ENCODE results near the gene SYT7.
"Not testable (repeated sequence)": the region's sequence is repeated elsewhere in the genome, so short reads cannot be mapped to it uniquely, and the experiment has no call there.

The SYT7 gene

DNA sequence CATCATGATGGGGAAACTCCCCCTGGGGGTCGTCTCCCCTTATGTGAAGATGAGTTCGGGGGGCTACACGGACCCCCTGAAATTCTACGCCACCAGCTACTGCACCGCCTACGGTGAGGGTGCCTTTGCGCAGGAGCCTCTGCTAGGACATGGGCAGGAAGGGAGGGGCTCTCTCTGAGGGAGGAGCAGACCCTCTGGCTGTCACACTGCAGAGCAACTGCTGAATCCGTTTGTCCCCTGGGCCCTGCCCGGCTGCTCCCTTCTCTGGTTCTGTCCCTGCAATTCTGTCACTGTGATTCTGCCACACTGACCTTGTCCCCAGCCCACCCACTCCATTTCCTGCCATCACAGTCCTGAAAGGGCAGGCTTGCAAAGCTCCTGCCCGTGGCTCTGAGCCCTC, 99.1 kb downstream of the SYT7 start:
- H3K4me1 ChIP-seq (ENCODE audit: insufficient read depth, insufficient read length) = peaks cover 24% of the 10 kb centered on the region
- peaks cover 9% of the 10 kb centered on the region for H3K27me3 ChIP-seq (ENCODE audit: insufficient read depth, insufficient read length)
- no peaks in the 10 kb centered on the region for H3K9me3 ChIP-seq (ENCODE audit: insufficient read depth, low read length)
- TF ChIP-seq YY1 (IDR thresholded peaks at IDR 0.05; ENCODE audit: insufficient read depth, insufficient read length) (no peak), ZNF274 (IDR thresholded peaks at IDR 0.05; ENCODE audit: low read depth, low read length) (no peak), SUZ12 (IDR thresholded peaks at IDR 0.05; ENCODE audit: extremely low read depth, insufficient read depth, insufficient read length) (no peak)
- peak overlapping the region; percentile 62 for H3K9ac ChIP-seq (ENCODE audit: insufficient read length, low read depth)
- H3K36me3 ChIP-seq (ENCODE audit: insufficient read depth, insufficient read length, low read length) = no peaks in the 10 kb centered on the region
- no peak for DNase-seq (ENCODE audit: low read depth, low spot score)
- no peak overlapping the region for H3K4me3 ChIP-seq (ENCODE audit: insufficient read length, low read depth)

GRCh38 chr11:61480994-61481335, 99.9 kb downstream of the SYT7 start:
- H3K36me3 ChIP-seq (ENCODE audit: insufficient read depth, insufficient read length, low read length) = no peaks in the 10 kb centered on the region
- peaks cover 9% of the 10 kb centered on the region for H3K27me3 ChIP-seq (ENCODE audit: insufficient read depth, insufficient read length)
- no peaks in the 10 kb centered on the region for H3K9me3 ChIP-seq (ENCODE audit: insufficient read depth, low read length)
- TF ChIP-seq SUZ12 (IDR thresholded peaks at IDR 0.05; ENCODE audit: extremely low read depth, insufficient read depth, insufficient read length) (no peak), YY1 (IDR thresholded peaks at IDR 0.05; ENCODE audit: insufficient read depth, insufficient read length) (no peak)
- H3K4me1 ChIP-seq (ENCODE audit: insufficient read depth, insufficient read length) = peaks cover 21% of the 10 kb centered on the region
- no peak overlapping the region for H3K9ac ChIP-seq (ENCODE audit: insufficient read length, low read depth)
- DNase-seq (ENCODE audit: low read depth, low spot score) = peak; percentile 81
- no peak overlapping the region for H3K4me3 ChIP-seq (ENCODE audit: insufficient read length, low read depth)

DNA sequence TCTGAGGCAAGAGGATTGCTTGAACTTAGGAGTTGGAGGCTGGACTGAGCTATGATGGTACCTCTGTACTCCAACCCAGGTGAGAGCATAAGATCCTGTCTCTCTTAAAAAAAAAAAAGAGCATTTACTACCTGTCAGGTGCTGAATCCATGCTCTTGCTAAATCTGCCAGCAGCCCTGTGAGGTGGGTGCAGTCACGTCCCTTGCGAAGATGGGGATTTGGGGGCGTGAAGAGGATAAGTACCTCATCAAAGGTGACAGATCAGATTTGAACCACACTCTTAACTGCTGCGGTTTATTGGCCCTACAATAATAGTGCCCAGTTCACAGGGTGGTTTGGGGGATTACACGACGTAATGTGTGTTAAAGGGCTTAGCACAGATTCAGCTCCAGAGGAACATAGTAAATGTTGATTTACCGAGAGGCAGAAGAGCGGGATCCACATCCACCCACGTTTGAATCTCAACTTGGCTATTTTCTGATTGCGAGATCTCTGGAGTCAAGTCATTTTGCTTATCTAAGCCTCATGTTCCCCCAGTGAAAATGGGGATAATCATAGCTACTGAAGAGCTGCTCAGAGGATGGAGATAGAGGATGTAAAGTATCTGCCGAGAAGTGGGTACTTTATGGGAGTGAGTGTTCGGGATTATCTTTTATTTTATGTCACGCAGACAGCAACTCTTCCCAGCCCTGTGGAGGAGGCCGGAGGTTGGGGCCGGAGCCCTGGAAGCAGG, 100.4 kb downstream of the SYT7 start:
- H3K9ac ChIP-seq (ENCODE audit: insufficient read length, low read depth) = no peak overlapping the region
- TF ChIP-seq YY1 (IDR thresholded peaks at IDR 0.05; ENCODE audit: insufficient read depth, insufficient read length) = no peak
- peaks cover 9% of the 10 kb centered on the region for H3K27me3 ChIP-seq (ENCODE audit: insufficient read depth, insufficient read length)
- no peaks in the 10 kb centered on the region for H3K36me3 ChIP-seq (ENCODE audit: insufficient read depth, insufficient read length, low read length)
- no peak overlapping the region for H3K4me3 ChIP-seq (ENCODE audit: insufficient read length, low read depth)
- no peak for DNase-seq (ENCODE audit: low read depth, low spot score)
- H3K4me1 ChIP-seq (ENCODE audit: insufficient read depth, insufficient read length) = peaks cover 19% of the 10 kb centered on the region
- H3K9me3 ChIP-seq (ENCODE audit: insufficient read depth, low read length) = no peaks in the 10 kb centered on the region

DNA sequence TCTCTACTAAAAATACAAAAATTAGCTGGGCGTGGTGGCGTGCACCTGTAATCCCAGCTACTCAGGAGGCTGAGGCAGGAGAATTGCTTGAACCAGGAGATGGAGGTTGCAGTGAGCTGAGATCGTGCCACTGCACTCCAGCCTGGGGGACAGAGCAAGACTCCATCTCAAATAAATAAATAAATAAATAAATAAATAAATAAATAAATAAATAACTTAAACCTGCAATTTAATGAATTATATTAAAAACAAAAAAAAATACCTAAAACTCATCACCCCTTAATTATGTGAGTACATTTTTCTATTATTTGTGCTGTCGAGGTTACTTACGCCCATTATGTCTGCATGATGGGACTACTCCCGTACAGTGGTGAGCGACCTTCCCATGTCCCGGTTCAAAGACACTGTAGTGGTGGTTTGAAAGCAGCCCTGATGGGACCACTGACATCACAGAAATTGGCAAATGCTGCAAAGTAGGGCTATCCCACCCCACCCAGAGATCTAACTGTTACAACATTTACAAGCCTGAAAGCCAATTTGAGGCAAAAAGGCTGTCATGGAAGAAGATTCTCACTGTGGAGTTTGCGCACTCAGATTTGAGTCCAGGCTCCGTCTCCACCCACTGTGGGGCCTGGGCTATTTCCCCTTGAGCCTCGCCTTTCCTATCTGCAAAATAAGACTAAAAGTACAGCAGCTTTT, 101.4 kb downstream of the SYT7 start:
- not testable (repeated sequence) for DNase-seq (ENCODE audit: low read depth, low spot score); H3K4me3 ChIP-seq (ENCODE audit: insufficient read length, low read depth); H3K27me3 ChIP-seq (ENCODE audit: insufficient read depth, insufficient read length); H3K9me3 ChIP-seq (ENCODE audit: insufficient read depth, low read length); H3K36me3 ChIP-seq (ENCODE audit: insufficient read depth, insufficient read length, low read length); H3K9ac ChIP-seq (ENCODE audit: insufficient read length, low read depth)
- H3K4me1 ChIP-seq (ENCODE audit: insufficient read depth, insufficient read length) = peaks cover 18% of the 10 kb centered on the region

DNA sequence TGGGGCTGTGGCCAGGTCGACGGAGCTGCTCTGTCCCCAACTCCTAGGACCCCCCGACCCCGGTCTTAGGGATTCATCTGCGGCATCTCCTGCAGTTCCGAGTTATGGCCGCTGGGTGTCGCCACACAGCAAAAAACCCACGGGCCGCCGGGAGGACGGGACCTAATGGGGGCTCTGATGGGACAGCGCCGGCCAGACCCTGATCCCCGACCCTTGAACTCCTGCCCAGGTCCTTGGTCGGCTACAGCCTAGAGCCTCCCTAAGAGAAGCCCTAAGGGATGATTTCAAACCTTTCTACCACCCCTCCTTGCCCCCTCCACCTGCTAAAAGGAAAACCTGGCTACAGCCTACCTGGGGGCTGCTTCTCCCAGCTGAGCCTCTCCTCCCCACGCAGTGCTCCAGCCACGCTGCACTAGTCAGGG, 103.1 kb downstream of the SYT7 start:
- H3K9ac ChIP-seq (ENCODE audit: insufficient read length, low read depth) = no peak overlapping the region
- H3K36me3 ChIP-seq (ENCODE audit: insufficient read depth, insufficient read length, low read length) = no peaks in the 10 kb centered on the region
- peak; percentile 33 for DNase-seq (ENCODE audit: low read depth, low spot score)
- no peak overlapping the region for H3K4me3 ChIP-seq (ENCODE audit: insufficient read length, low read depth)
- peaks cover 17% of the 10 kb centered on the region for H3K4me1 ChIP-seq (ENCODE audit: insufficient read depth, insufficient read length)
- H3K27me3 ChIP-seq (ENCODE audit: insufficient read depth, insufficient read length) = peaks cover 9% of the 10 kb centered on the region
- TF ChIP-seq YY1 (IDR thresholded peaks at IDR 0.05; ENCODE audit: insufficient read depth, insufficient read length) (no peak), ZNF274 (IDR thresholded peaks at IDR 0.05; ENCODE audit: low read depth, low read length) (no peak), SUZ12 (IDR thresholded peaks at IDR 0.05; ENCODE audit: extremely low read depth, insufficient read depth, insufficient read length) (no peak)
- no peaks in the 10 kb centered on the region for H3K9me3 ChIP-seq (ENCODE audit: insufficient read depth, low read length)

GRCh38 chr11:61477126-61477525, 103.8 kb downstream of the SYT7 start:
- no peak overlapping the region for H3K4me3 ChIP-seq (ENCODE audit: insufficient read length, low read depth)
- H3K36me3 ChIP-seq (ENCODE audit: insufficient read depth, insufficient read length, low read length) = no peaks in the 10 kb centered on the region
- H3K9me3 ChIP-seq (ENCODE audit: insufficient read depth, low read length) = no peaks in the 10 kb centered on the region
- H3K27me3 ChIP-seq (ENCODE audit: insufficient read depth, insufficient read length) = peaks cover 9% of the 10 kb centered on the region
- H3K9ac ChIP-seq (ENCODE audit: insufficient read length, low read depth) = peak overlapping the region; percentile 47
- no peak for DNase-seq (ENCODE audit: low read depth, low spot score)
- TF ChIP-seq ZNF274 (IDR thresholded peaks at IDR 0.05; ENCODE audit: low read depth, low read length) = no peak
- TF ChIP-seq SUZ12 (IDR thresholded peaks at IDR 0.05; ENCODE audit: extremely low read depth, insufficient read depth, insufficient read length) = no peak
- TF ChIP-seq YY1 (IDR thresholded peaks at IDR 0.05; ENCODE audit: insufficient read depth, insufficient read length) = no peak
- H3K4me1 ChIP-seq (ENCODE audit: insufficient read depth, insufficient read length) = peaks cover 11% of the 10 kb centered on the region

DNA sequence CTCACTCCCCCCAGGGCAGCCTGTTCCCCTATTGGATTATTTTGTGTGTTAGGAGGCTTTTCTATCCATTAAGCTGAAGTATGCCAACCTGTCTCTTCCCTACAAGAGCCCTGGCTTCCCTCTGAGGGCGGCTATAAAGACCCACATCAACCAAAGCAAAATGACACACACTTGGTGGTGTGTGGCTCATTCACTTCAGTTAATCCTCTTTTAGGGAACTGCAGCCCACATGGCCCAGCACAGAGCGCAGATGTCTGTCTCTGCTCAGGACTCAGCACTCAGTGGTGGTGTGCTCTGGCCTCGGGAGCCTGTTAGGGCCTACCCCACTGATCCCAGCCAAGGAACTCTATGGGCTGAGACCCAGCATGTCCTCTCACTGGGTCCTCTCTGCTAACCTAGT, 104.5 kb downstream of the SYT7 start:
- H3K36me3 ChIP-seq (ENCODE audit: insufficient read depth, insufficient read length, low read length) = no peaks in the 10 kb centered on the region
- no peak for DNase-seq (ENCODE audit: low read depth, low spot score)
- no peak for TF ChIP-seq YY1 (IDR thresholded peaks at IDR 0.05; ENCODE audit: insufficient read depth, insufficient read length)
- no peak for TF ChIP-seq SUZ12 (IDR thresholded peaks at IDR 0.05; ENCODE audit: extremely low read depth, insufficient read depth, insufficient read length)
- TF ChIP-seq ZNF274 (IDR thresholded peaks at IDR 0.05; ENCODE audit: low read depth, low read length) = no peak
- peaks cover 5% of the 10 kb centered on the region for H3K4me1 ChIP-seq (ENCODE audit: insufficient read depth, insufficient read length)
- no peak overlapping the region for H3K9ac ChIP-seq (ENCODE audit: insufficient read length, low read depth)
- H3K9me3 ChIP-seq (ENCODE audit: insufficient read depth, low read length) = no peaks in the 10 kb centered on the region
- H3K27me3 ChIP-seq (ENCODE audit: insufficient read depth, insufficient read length) = peaks cover 9% of the 10 kb centered on the region
- no peak overlapping the region for H3K4me3 ChIP-seq (ENCODE audit: insufficient read length, low read depth)
